ENCODE data around the gene CDC42BPB. TPM values are rescaled to one million over a fixed set of nuclear protein-coding genes. Genes with fewer than 3 reads are reported as not detected.
A peak's percentile ranks its signal among the peaks of the same experiment; 100 is the strongest.

The CDC42BPB gene
- total RNA-seq, 1 donor from 2014 or later = 48.2 TPM

DNA sequence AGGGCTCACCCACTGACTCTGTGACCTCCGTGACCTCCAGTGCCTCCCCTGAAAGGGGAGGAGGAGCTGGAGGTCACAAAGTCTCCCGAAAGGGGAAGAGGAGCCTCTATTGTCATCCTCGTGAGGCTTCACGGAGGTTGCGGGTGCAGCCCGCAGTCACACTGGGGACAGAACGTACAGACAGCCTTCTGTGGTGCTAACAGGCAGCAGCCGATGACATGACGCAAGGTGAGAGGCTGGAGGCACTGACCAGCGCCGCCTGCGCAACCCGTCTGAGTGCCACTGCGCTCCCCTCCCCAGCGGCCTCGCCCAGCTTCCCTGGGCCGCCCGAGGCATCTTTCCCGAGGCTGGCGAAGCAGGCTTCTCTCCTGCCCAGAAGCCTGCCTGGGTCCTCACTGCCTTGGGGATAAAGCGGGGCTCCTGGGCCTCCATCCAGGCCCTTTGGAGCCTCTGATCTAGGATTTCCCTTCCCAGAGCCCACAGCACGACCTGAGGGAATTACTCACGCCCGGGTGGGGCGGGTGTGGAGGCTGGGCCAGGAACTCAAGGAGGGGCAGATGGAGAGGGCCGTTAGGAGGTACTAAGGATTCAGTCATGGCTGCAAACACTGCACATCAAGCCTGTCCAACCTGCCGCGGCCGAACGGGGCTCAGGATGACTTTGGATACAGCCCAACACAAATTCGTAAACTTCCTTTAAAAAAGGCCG is 14.3 kb upstream of the CDC42BPB start:
- Histone ChIP-seq H3K27me3 (peaks cover 20% of the 10 kb centered on the region), H3K79me2 (ENCODE audit: low read depth) (no peaks in the 10 kb centered on the region), H3K27ac (peak overlapping the region; percentile 37), H3K9ac (no peak overlapping the region), H3K4me2 (peak overlapping the region; percentile 59), H3F3A (ENCODE audit: low read depth) (peaks cover 13% of the 10 kb centered on the region), H3K4me1 (peaks cover 16% of the 10 kb centered on the region), H3K36me3 (no peaks in the 10 kb centered on the region), H3K9me3 (ENCODE audit: low read depth) (no peaks in the 10 kb centered on the region), H3K4me3 (no peak overlapping the region), H4K20me1 (ENCODE audit: low read depth) (no peaks in the 10 kb centered on the region), H2AFZ (replicated peaks) (no peak overlapping the region)
- no peaks in the 10 kb centered on the region for H3K36me3 Mint-ChIP-seq
- no peaks in the 10 kb centered on the region for H3K9me3 Mint-ChIP-seq
- no peak overlapping the region for H3K4me3 Mint-ChIP-seq
- no peak for TF ChIP-seq EZH2 (IDR thresholded peaks at IDR 0.05)
- peak; percentile 52 for DNase-seq (ENCODE audit: low spot score)
- H3K4me1 Mint-ChIP-seq = peaks cover 11% of the 10 kb centered on the region
- peaks cover 2% of the 10 kb centered on the region for H3K27me3 Mint-ChIP-seq (ENCODE audit: insufficient read depth, low read depth)
- H3K27ac Mint-ChIP-seq = peak overlapping the region; percentile 66

DNA sequence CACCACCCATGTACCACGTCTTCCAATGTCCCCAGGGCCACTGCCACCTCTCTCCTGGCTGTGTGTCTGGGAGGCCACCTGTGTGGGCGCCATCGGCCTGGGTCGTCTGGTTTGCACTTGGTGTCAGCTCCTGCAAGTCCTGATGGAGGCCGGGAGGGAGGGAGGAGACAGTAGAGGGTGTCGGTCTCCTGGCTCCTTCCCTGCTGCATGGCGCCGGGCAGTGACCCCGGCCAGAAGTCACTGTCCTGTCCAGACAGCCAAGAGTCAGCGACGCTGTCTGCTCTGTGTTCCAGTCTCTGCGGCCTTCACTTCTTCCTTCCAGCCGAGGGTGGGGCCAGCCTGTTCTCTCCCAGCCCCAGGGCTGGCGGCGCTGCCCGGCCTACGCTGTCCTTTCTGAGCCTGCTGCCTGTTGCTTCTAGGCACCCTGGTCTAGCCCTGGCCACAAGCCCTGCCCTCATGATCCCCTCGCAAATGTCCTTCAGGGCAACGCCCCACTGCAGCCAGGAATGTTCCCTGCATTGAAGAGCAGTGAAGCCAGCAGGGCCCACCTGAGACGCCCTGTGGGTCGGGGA is 13.7 kb upstream of the CDC42BPB start:
- no peaks in the 10 kb centered on the region for H3K36me3 Mint-ChIP-seq
- peaks cover 2% of the 10 kb centered on the region for H3K27me3 Mint-ChIP-seq (ENCODE audit: insufficient read depth, low read depth)
- no peaks in the 10 kb centered on the region for H3K9me3 Mint-ChIP-seq
- H2AFZ ChIP-seq (replicated peaks) = no peak overlapping the region
- no peaks in the 10 kb centered on the region for H3K79me2 ChIP-seq (ENCODE audit: low read depth)
- no peak overlapping the region for H3K4me3 Mint-ChIP-seq
- H4K20me1 ChIP-seq (ENCODE audit: low read depth) = no peaks in the 10 kb centered on the region
- H3K4me1 ChIP-seq = peaks cover 16% of the 10 kb centered on the region
- H3K27me3 ChIP-seq = peaks cover 15% of the 10 kb centered on the region
- H3K36me3 ChIP-seq = no peaks in the 10 kb centered on the region
- peaks cover 11% of the 10 kb centered on the region for H3K4me1 Mint-ChIP-seq
- peak overlapping the region; percentile 66 for H3K27ac Mint-ChIP-seq
- H3K27ac ChIP-seq = peak overlapping the region; percentile 37
- H3K9me3 ChIP-seq (ENCODE audit: low read depth) = no peaks in the 10 kb centered on the region
- H3K4me2 ChIP-seq = peak overlapping the region; percentile 59
- no peak overlapping the region for H3K4me3 ChIP-seq
- H3K9ac ChIP-seq = no peak overlapping the region
- TF ChIP-seq EZH2phosphoT487 (IDR thresholded peaks at IDR 0.05) (no peak), CTCF (IDR thresholded peaks at IDR 0.05) (no peak), EZH2 (IDR thresholded peaks at IDR 0.05) (no peak)
- H3F3A ChIP-seq (ENCODE audit: low read depth) = peaks cover 13% of the 10 kb centered on the region
- DNase-seq (ENCODE audit: low spot score) = no peak

GRCh38 chr14:103070263-103070885 is 13.0 kb upstream of the CDC42BPB start:
- H3K27ac Mint-ChIP-seq = no peak overlapping the region
- Histone ChIP-seq H3K27me3 (peaks cover 9% of the 10 kb centered on the region), H3K4me1 (peaks cover 16% of the 10 kb centered on the region), H3K79me2 (ENCODE audit: low read depth) (no peaks in the 10 kb centered on the region), H3K27ac (no peak overlapping the region), H3F3A (ENCODE audit: low read depth) (peaks cover 12% of the 10 kb centered on the region), H3K36me3 (no peaks in the 10 kb centered on the region), H3K4me3 (no peak overlapping the region), H3K4me2 (no peak overlapping the region), H3K9ac (no peak overlapping the region), H3K9me3 (ENCODE audit: low read depth) (no peaks in the 10 kb centered on the region), H4K20me1 (ENCODE audit: low read depth) (no peaks in the 10 kb centered on the region), H2AFZ (replicated peaks) (no peak overlapping the region)
- TF ChIP-seq CTCF (IDR thresholded peaks at IDR 0.05) (no peak), EZH2phosphoT487 (IDR thresholded peaks at IDR 0.05) (no peak), EZH2 (IDR thresholded peaks at IDR 0.05) (no peak)
- H3K36me3 Mint-ChIP-seq = no peaks in the 10 kb centered on the region
- H3K27me3 Mint-ChIP-seq (ENCODE audit: insufficient read depth, low read depth) = peaks cover 2% of the 10 kb centered on the region
- H3K4me3 Mint-ChIP-seq = no peak overlapping the region
- no peaks in the 10 kb centered on the region for H3K9me3 Mint-ChIP-seq
- H3K4me1 Mint-ChIP-seq = peaks cover 11% of the 10 kb centered on the region
- no peak for DNase-seq (ENCODE audit: low spot score)

Measured in neural progenitor cell (in vitro differentiated cells).